ENCODE data around the gene ZNF154.
"Not testable (repeated sequence)": the region's sequence is repeated elsewhere in the genome, so short reads cannot be mapped to it uniquely, and the experiment has no call there.

Gene ZNF154

DNA sequence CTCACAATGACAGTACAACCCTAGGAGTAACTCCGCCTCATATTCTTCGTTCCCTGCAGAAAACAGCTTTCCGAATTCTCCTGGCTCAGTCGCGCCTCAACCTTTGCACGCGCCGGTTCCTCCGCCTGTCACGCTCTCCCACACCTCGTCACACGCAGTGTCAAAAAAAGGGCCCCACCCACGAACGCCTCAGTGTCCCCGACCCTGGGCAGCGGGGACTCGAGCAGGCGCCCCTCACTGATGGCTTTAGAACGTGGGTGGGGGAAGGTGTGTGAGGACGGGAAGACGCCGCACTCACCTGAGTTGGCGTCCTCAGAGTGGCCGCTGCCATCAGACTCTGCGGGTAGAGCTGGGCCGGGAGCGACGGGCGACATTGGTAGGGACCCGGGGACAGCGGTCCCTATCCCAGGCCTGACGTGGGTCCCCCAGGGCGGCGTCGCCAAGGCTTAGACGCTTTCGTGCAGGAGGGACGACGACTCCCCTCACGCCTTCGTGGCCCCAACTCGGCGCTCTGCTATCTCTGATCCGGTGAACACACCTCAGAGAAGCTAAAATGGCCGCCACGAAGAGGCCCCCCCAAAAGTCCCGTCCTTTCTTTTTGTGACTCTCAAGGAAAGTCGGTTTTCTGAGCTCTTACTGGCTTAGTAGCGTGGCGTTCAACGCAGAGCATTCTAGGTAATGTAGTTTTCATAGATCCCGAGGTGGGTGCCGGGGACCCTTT is at the start of gene ZNF154:
ZNF154 (minus strand) TSS at position 564 of the 721 bp plus-strand sequence; CDS start at position 331, 233 bp downstream.
- no peak for DNase-seq

DNA sequence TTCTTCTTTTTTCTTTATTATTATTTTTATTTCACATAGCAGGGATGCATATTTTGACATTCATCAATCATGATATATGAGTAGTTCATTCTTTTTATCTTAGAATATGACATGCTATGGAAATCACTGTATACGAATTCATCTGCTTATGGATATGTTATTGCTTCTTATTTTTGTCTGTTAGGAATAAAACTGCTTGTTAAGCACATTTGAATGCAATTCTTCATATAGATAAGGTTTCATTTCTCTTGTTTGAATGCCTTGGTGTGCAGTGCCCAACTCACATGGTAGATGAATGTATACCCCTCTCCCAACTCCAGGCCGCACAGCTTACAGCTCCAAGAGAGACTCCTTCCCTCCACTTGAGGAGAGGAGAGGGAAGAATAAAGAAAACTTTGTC is 48.9 kb upstream of the ZNF154 start:
- DNase-seq: no peak

DNA sequence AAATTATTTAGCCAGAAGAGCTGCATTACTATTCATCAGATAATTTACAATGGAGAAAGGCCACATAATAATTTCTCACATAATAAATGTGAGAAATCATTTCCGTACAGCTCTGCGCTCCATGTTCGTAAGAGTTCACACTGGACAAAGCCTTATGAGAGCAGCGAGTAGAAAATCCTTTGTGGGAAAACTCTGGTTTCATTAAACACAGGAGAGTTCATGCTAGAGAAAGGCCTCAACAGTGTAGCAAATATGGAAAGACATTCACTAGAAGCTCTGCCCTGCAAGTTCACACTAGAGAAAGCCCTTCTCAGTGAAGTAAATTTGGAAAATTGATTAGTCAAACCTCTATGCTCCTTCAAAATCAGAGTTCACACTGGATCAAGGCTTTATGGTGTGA is 46.0 kb upstream of the ZNF154 start:
- no peak for DNase-seq

DNA sequence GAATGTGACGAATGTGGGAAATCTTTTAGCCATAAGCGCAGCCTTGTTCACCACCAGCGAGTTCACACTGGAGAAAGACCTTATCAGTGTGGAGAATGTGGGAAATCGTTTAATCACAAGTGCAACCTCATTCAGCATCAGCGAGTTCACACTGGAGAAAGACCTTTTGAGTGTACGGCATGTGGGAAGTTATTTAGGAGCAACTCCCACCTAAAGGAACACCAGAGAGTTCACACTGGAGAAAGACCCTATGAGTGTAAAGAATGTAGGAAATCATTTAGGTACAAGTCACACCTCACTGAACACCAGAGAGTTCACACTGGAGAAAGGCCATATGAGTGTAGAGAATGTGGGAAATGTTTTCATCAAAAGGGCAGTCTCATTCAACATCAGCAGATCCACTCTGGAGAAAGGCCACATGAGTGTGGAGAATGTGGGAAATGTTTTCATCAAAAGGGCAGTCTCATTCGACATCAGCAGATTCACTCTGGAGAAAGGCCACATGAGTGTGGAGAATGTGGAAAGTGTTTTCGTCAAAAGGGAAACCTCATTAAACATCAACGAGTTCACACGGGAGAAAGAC is 45.2 kb upstream of the ZNF154 start:
- DNase-seq: no peak

DNA sequence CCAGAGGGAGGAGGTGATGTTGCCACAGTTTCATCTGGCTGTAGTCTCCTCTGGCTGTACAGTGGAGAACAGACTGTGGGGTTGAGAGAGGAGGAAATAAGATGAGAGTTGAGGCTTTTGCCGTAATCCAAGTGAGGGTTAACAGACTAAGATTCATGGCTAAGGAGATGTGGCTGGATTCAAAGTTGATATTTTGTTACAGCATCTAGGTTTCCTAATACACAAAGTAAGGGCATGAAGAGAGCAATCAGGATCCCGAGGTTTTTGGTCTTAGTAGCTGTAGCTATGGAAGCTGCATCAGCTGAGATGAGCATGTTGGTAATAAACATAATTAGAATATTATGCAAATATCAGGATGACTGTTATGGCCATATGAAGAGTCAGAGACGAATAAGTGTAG is 39.0 kb upstream of the ZNF154 start:
- DNase-seq: no peak

DNA sequence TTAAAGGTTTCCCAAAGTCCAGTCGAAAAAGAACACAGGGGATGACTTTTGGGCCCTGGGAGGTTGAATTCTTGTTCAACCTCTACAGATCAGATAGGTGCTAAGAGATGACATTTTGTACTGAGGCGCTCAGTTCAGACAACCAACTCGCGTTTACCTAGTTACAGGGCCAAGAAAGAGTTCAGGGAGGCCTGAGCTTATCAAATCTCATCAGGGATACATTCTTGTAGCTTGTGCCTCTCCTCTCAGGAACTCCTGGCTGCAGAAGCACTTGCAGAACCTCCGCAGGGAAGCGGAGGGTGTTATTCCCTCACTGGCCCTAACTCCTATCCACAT is 38.4 kb upstream of the ZNF154 start:
- DNase-seq: no peak

DNA sequence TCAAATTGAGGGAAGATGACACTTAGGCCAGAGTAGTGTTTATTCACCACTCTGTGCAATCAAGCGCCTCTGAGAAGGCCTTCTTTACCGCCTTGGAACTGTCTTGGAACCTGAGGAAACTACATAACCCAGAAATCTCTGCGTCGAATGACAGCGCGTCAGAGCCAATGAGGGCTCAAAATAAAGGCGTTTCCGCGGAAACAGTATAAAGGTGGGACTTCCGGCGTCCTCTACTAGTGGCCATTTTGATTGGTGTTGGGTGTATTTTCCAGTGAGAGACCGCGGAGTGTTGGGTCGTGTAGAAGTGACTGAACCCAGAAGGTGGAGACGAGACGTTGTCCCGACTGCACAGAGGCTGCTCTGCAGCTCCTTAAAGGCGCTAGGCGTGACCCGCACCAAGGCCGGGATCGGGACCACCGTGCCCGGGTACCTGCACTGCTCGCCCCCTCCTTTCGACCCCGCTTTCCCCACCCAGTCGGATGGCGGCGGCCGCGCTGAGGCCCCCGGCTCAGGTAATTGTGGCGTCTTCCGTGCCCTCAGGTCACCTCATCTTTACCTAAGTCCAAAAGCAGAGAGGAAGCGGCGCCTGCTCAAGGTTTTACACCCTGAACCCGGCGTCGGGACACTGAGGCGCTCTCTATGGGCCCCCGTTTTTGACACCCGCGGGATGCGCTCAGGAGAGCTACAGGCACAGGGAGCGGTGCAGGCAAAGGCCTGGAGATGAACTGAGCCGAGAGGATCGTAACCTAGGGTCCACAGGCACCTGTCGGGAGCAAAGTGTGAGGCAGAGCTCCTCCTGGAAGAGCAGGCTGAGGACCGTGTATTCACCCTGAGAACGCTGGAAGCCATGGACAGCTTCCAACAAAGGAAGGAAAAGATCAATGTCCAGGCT is 37.8 kb upstream of the ZNF154 start, which contains the start of gene ZNF776:
ZNF776 (plus strand) TSS at position 236 of the 892 bp plus-strand sequence; CDS start at position 480, 244 bp downstream.
- DNase-seq: peak; percentile 85

DNA sequence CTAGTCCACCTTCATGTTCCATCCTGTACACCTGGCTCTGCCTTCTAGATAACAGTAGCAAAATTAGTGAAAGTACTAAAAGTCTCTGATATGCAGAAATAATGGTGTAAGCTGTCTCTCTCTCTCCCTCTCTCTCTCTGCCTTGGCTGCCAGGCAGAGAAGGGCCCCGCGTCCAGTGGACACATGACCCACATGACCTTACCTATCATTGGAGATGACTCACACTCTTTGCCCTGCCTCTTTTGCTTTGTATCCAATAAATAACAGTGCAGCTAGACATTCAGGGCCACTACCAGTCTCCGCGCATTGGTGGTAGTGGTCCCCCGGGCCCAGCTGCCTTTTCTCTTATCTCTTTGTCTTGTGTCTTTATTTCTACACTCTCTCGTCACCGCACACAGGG is 29.8 kb upstream of the ZNF154 start:
- DNase-seq: not testable (repeated sequence)

DNA sequence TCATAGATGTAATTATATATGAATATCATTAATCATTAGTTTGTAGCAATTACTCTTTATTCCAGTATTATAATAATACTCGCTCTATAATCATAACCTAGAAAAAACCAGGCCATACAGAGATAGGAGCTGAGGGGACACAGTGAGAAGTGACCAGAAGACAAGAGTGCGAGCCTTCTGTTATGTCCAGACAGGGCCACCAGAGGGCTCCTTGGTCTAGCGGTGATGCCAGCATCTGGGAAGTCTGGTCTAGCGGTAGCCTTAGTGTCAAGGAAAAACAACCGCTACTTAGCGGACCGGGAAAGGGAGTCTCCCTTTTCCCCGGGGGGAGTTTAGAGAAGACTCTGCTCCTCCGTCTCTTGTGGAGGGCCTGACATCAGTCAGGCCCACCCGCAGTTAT is 29.3 kb upstream of the ZNF154 start:
- not testable (repeated sequence) for DNase-seq

DNA sequence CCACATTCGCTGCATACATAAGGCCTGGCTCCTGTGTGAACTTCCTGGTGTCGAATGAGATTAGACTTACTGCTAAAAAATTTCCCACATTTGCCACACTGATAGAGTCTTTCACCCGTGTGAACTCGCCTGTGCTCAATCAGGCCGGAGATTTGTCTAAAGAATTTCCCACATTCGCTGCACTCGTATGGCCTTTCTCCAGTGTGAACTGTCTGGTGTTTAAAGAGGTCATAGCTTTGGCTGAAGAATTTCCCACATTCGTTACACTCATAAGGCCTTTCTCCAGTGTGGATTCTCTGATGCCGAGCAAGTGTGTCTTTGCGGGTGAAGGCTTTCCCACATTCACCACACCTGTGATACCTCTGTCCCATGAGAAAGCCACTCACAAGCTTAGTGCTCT is 11.9 kb upstream of the ZNF154 start:
- no peak for DNase-seq

DNA sequence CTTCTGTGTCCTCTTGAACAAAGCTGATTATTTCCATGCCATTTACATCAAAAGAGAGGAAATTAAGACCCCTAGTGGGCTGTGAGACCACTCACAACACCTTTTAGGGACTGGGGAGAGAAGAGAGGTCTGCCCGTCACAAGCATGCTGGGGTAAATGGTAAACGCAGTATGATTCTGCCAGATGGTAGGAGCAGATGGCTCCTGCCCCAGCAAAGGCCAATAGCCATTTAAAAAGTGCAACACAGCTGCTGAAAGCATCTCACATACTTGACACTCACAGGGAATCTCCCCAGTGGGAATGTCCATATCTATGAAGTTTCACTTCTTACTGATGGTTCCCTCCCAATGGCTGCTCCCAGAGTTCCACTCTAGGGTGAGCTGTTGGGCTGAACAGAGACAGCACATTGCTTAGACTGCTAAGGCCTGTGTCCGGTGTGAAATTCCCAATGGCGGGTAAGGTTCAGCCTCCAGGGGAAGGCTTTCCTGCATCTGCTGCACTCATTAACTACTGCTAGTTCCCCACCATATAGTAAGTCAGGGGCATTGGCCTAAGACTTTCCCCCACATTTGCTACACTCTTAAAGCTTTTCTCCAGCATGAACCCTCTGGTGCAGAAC is 11.0 kb upstream of the ZNF154 start:
- no peak for DNase-seq

DNA sequence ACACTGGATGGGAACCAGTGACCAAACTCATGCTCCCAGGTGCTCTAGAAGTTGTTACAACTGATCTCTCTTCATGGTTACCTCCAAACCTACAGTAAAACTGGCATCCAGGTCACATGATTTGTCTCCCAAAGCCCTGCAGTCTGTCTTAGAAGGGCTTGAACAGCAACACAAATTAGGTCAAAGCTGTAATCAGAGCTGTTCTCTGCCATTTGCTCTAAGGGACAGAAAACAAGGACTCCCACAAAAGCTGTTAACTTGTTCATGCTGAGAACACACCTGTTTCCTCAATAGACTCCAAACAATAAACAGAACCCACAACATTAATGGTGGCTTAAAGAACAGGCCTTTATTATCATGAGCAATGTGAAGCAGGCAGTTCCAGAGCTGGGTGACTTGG is 10.4 kb upstream of the ZNF154 start:
- DNase-seq: no peak

DNA sequence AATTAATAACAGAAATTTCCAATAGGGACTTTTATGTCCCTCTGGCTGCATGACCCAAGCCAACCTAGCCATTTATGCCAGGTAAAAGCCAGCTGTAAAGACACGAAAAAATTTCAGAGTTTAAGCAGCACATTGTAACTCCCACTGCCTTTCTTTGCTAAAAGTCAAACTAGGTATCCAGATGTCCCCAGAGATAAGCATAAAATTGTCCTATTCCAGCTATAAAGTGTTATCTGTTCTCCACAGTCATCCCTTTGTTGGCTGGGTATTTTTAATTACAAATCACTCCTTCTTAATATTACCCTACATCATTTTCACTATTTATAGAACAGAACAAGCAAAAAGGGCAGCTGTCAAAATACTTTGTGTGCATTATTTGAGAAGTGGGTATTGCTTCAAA is 3.2 kb upstream of the ZNF154 start:
- no peak for DNase-seq

DNA sequence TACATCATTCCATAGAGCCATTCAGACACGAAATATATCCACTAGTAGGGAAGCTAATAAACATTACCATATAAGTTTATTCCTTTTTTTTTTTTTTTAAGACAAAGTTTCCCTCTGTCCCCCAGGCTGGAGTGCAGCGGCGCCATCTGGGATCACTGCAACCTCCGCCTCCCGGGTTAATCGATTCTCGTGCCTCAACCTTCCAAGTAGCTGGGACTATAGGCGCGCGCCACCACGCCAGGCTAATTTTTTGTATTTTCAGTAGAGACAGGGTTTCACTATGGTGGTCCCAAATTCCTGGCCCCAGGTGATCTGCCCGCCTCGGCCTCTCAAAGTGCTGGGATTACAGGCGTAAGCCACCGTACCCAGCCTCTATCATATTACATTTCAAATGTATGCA is 612 bp upstream of the ZNF154 start:
- no peak for DNase-seq

DNA sequence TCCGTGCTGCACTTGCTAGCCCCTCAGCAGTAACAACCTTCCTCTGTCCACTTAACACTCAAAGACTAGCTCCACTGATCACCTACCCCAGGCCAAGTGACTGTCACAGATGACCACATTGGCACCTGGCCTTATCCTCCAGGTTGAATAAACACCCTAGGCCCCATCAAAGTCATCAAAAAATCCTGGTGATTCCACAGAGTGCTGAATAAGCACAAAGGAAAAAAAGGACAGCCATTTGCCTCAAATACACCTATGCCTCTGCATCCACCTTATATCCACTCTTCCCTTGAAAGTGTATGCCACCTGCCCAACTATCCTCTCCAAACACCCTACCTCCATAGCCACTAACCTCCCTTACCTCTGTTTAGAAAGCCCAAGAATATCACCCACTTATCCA is 2.7 kb downstream of the ZNF154 start:
- DNase-seq: no peak

DNA sequence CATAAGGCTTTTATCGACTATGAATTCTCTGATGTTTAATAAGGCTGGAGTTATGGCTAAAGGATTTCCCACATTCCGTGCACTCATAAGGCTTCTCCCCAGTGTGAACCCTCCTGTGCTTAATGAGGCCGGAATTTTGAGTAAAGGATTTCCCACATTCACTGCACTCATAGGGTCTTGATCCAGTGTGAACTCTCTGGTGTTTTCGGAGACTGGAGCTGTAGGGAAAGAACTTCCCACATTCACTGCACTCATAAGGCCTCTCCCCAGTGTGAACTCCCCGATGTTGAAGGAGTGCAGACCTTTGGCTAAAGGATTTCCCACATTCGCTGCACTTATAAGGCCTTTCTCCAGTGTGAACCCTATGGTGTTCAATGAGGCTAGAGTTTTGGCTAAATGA is 7.4 kb downstream of the ZNF154 start:
- no peak for DNase-seq

DNA sequence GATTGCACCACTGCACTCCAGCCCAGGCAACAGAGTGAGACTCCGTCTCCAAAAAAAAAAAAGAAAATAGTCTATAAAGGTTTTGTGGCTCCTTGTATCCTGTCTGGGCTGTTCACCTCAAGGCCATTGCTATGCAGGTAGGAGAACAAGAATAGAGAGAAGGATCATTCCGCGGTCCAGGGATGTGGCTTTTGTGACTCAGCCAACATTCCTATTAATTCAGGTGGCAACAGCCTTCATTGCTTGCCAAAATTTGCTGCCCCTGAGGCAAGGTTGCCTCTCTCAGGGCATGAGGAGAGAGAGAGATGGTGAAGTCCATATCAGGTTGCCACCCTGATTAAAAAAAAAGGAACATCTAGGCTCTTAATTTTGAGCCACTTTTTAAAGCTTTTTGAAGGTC is 19.3 kb downstream of the ZNF154 start:
- DNase-seq: no peak

DNA sequence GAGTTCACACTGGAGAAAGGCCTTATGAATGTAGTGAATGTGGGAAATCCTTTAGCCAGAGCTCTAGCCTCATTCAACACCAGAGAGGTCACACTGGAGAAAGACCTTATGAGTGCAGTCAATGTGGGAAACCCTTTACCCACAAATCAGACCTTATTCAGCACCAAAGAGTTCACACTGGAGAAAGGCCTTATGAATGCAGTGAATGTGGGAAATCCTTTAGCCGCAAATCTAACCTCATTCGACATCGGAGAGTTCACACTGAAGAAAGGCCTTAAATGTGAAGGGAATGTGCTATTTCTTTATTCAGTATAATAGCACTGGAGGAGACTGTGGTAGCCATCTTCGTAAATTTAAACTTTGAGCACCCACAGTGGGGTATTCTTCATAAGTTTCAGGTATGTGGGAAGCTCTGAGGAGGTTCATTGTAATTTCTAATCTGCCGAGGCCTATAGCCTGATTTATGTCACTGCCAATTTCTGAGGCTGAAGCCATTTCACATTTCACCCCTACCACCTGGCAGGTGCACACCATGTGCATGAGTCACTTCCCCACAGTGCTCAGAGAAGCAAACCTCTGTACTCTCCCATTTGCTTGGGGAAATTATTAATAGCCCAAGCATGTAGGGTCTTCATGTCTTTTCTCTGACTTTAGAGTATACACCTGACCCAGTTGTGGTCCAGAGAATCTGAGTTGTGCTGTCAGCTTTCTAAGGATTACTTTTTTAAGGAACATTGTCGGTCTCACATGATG is 20.8 kb downstream of the ZNF154 start:
- no peak for DNase-seq

DNA sequence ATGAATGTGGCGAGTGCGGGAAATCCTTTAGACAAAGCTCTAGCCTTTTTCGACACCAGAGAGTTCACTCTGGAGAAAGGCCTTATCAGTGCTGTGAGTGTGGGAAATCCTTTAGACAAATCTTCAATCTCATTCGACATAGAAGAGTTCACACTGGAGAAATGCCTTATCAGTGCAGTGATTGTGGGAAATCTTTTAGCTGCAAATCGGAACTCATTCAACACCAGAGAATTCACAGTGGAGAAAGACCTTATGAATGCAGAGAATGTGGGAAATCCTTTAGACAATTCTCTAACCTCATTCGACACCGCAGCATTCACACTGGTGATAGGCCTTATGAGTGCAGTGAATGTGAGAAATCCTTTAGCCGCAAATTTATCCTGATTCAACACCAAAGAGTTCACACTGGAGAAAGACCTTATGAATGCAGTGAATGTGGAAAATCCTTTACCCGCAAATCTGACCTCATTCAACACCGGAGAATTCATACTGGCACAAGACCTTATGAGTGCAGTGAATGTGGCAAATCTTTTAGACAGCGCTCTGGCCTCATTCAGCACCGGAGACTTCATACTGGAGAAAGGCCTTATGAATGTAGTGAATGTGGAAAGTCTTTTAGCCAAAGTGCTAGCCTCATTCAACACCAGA is 21.5 kb downstream of the ZNF154 start:
- no peak for DNase-seq

DNA sequence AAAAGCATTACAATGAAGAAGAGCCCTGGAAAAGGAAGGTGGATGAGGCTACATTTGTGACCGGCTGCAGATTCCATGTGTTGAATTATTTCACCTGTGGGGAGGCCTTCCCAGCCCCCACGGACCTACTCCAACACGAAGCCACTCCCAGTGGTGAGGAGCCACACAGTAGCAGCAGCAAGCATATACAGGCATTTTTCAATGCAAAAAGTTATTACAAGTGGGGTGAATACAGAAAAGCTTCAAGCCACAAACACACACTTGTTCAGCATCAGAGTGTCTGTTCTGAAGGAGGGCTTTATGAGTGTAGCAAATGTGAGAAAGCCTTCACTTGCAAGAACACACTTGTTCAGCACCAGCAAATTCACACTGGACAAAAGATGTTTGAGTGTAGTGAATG is 22.3 kb downstream of the ZNF154 start:
- no peak for DNase-seq

DNA sequence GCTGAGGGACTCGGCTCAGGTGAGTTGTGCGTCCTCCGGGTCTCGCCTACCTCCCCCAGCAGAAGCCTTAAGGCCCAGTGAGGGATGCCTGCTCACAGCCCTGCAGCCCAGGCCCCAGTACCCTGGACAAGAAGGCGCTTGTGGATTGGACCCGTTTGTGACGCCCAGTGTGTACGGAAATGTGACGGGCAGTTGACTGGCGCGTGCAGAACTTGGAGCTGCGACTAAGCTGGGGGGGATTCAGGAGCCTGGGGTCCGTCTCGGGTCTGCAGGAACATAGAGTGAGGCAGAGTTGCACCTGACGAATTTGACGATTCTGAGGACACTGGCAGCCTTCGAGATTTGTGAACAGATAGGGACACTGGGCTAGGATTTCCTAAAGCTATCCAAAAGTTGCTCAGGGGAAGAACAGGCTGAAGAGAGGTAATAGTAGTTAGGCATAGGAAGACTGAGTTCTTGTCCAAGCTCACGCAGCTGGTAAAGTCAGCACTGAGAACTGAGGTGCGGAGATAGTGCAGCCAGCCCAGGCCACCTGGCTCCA is 26.7 kb downstream of the ZNF154 start:
- no peak for DNase-seq

DNA sequence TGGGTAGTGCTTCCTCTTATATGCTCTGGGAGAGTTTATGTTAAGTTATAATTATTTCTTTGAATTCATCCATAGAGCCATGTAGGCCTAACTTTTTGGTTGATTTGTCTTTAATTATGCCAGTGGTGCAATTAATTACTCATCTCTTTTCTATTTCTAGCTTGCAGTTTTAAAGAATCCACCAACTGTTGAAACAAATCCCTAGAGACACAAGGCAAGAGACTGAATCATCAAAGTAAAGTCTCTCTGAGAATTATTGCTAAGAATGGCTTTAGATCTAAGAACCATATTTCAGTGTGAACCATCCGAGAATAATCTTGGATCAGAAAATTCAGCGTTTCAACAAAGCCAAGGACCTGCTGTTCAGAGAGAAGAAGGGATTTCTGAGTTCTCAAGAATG is 33.1 kb downstream of the ZNF154 start:
- DNase-seq: no peak

Measured in NCI-H187 treated with DMSO at 0.1 percent for 48 hours (cell line).